Sigmoid colon (tissue), 7 donors: ENCODE data around the gene BTNL8. TPM values are rescaled to one million over a fixed set of nuclear protein-coding genes. Genes with fewer than 3 reads are reported as not detected.

Experiments used
- DNase-seq: peaks from one replicate; pipeline ENCODE4 v3.0.0-alpha.2; 2019
- H3K27ac ChIP-seq, 4 donors: fragments of 200-600 bp; sonication (generic); one replicate each; pipeline ENCODE4 v1.5.1; 2016 to 2019; ENCODE audit warnings: mild to moderate bottlenecking in 1 of 4
- H3K27me3 ChIP-seq, 3 donors: fragments of 200-600 bp; sonication (generic); one replicate each; pipeline ENCODE4 v1.5.1; 2019; ENCODE audit warnings: mild to moderate bottlenecking in 1 of 3
- H3K36me3 ChIP-seq, 4 donors: fragments of 200-600 bp; sonication (generic); one replicate each; pipeline ENCODE4 v1.5.1; 2016 to 2019
- H3K4me1 ChIP-seq, 4 donors: fragments of 200-600 bp; sonication (generic); one replicate each; pipeline ENCODE4 v1.5.1; 2017 to 2019
- H3K4me3 ChIP-seq, 4 donors: fragments of 200-600 bp; sonication (generic); one replicate each; pipeline ENCODE4 v1.5.1; 2017 to 2019; ENCODE audit warnings: mild to moderate bottlenecking in 2 of 4, moderate library complexity in 1 of 4
- H3K9me3 ChIP-seq, 4 donors: fragments of 200-600 bp in 3 of 4; sonication (generic) in 3 of 4; one replicate each; pipeline versions ENCODE4 v1.5.1 to v1.6.1; 2013 to 2019
- CTCF ChIP-seq, 4 experiments: fragments of 450-650 bp in 3 of 4; fragments of 200-600 bp in 1 of 4; IDR thresholded peaks; one replicate each; pipeline ENCODE4 v1.5.1; 2016 to 2019; ENCODE audit warnings: antibody characterized with exemption in 4 of 4, mild to moderate bottlenecking in 3 of 4, moderate library complexity in 2 of 4
- EP300 ChIP-seq, 4 donors: sonication (generic); formaldehyde crosslinking; IDR thresholded peaks; one replicate each; pipeline ENCODE4 v1.6.1; 2017; ENCODE audit warnings: antibody characterized with exemption in 4 of 4
- POLR2A ChIP-seq, 2 donors: fragments of 450-650 bp; IDR thresholded peaks; one replicate each; pipeline ENCODE4 v1.6.1; 2016; ENCODE audit warnings: antibody characterized with exemption in 2 of 2, mild to moderate bottlenecking in 2 of 2, moderate library complexity in 2 of 2
- POLR2AphosphoS5 ChIP-seq, 4 donors: sonication (generic); formaldehyde crosslinking; IDR thresholded peaks; one replicate each; pipeline ENCODE4 v1.6.1; 2017; ENCODE audit warnings: antibody characterized with exemption in 4 of 4
- WGBS, 2 donors: extraction: QIAGEN DNeasy Blood & Tissue Kit; methylation state at CpG; one replicate each; pipeline ENCODE4 v1.1.7; 2013; 5-methylcytosine and 5-hydroxymethylcytosine counted together
- intact Hi-C: fragments of 100-400 bp; cut with DNase I; formaldehyde crosslinking; loops from one replicate; pipeline ENCODE4 v1.15.1; 2023
- polyA plus RNA-seq, 3 donors: library from polyadenylated mRNA; stranded (reverse); fragments of 200-250 nt; gene quantifications; one replicate each; pipeline ENCODE4 v1.2.3, GENCODE V29; 2013
- total RNA-seq, 4 donors: library from RNA; depleted of rRNA; stranded (reverse); fragments of >200 nt; gene quantifications; one replicate each; pipeline ENCODE4 v1.1.0, GENCODE V29; 2016
- donor health status: healthy with polysubstance abuse.
- donor health status: Bipolar disorder and iron deficiency.
- donor health status: healthy.

BTNL8 gene
- total and polyA plus RNA-seq, 7 donors, result 0.27 to 32.2 (median 15.6) TPM; not detected in 2

GRCh38 chr5:180909782-180910181, 10.8 kb downstream of the BTNL8 start:
- 75% methylated on average over 5 of the region's 5 CpGs for WGBS, 2 donors
- Histone ChIP-seq H3K4me1 (no peaks in the 10 kb centered on the region), H3K4me3 (no peak overlapping the region), H3K9me3 (no peaks in the 10 kb centered on the region), H3K27me3 (no peaks in the 10 kb centered on the region), H3K36me3 (no peaks in the 10 kb centered on the region), H3K27ac (no peak overlapping the region)
- DNase-seq, result no peak
- no peak for TF ChIP-seq CTCF (IDR thresholded peaks at IDR 0.05)
- TF ChIP-seq EP300 (IDR thresholded peaks at IDR 0.05), result no peak
- TF ChIP-seq POLR2A (IDR thresholded peaks at IDR 0.05), result no peak
- no peak for TF ChIP-seq POLR2AphosphoS5 (IDR thresholded peaks at IDR 0.05)
- intact Hi-C loops, result no loop called here

- TF ChIP-seq POLR2A (IDR thresholded peaks at IDR 0.05) (no peak), CTCF (IDR thresholded peaks at IDR 0.05) (no peak), POLR2AphosphoS5 (IDR thresholded peaks at IDR 0.05) (no peak), EP300 (IDR thresholded peaks at IDR 0.05) (no peak)
- Histone ChIP-seq H3K36me3 (no peaks in the 10 kb centered on the region), H3K27ac (no peak overlapping the region), H3K4me1 (no peaks in the 10 kb centered on the region), H3K27me3 (no peaks in the 10 kb centered on the region), H3K9me3 (no peaks in the 10 kb centered on the region), H3K4me3 (no peak overlapping the region)
- WGBS, 2 donors, result 54 to 56% methylated on average over 2 of the region's 2 CpGs
- intact Hi-C loops, result no loop called here
- no peak for DNase-seq
Measured at GRCh38 chr5:180910182-180910581, 11.2 kb downstream of the BTNL8 start.

GRCh38 chr5:180910735-180911134, 11.8 kb downstream of the BTNL8 start:
- 89 to 94% methylated on average over 5 of the region's 5 CpGs for WGBS, 2 donors
- no peaks in the 10 kb centered on the region for H3K4me1 ChIP-seq
- no peaks in the 10 kb centered on the region for H3K27me3 ChIP-seq
- no peak overlapping the region for H3K4me3 ChIP-seq
- DNase-seq, result no peak
- intact Hi-C loops, result no loop called here
- no peak overlapping the region for H3K27ac ChIP-seq
- H3K9me3 ChIP-seq, result no peaks in the 10 kb centered on the region
- H3K36me3 ChIP-seq, result no peaks in the 10 kb centered on the region
- TF ChIP-seq POLR2A (IDR thresholded peaks at IDR 0.05) (no peak), EP300 (IDR thresholded peaks at IDR 0.05) (no peak), CTCF (IDR thresholded peaks at IDR 0.05) (no peak), POLR2AphosphoS5 (IDR thresholded peaks at IDR 0.05) (no peak)

GRCh38 chr5:180914646-180915045, 15.7 kb downstream of the BTNL8 start:
- no peaks in the 10 kb centered on the region for H3K9me3 ChIP-seq
- intact Hi-C loops, result no loop called here
- H3K4me1 ChIP-seq, result no peaks in the 10 kb centered on the region
- no peaks in the 10 kb centered on the region for H3K36me3 ChIP-seq
- H3K4me3 ChIP-seq, result no peak overlapping the region
- WGBS, 2 donors, result 93 to 95% methylated on average over 2 of the region's 2 CpGs
- no peak for DNase-seq
- no peak for TF ChIP-seq EP300 (IDR thresholded peaks at IDR 0.05)
- no peak overlapping the region for H3K27ac ChIP-seq
- H3K27me3 ChIP-seq, result no peaks in the 10 kb centered on the region

GRCh38 chr5:180915924-180916323, 17.0 kb downstream of the BTNL8 start:
- H3K27ac ChIP-seq, result no peak overlapping the region
- no peak overlapping the region for H3K4me3 ChIP-seq
- TF ChIP-seq EP300 (IDR thresholded peaks at IDR 0.05) (no peak), POLR2AphosphoS5 (IDR thresholded peaks at IDR 0.05) (no peak), CTCF (IDR thresholded peaks at IDR 0.05) (no peak), POLR2A (IDR thresholded peaks at IDR 0.05) (no peak)
- no peaks in the 10 kb centered on the region for H3K9me3 ChIP-seq
- H3K27me3 ChIP-seq, result no peaks in the 10 kb centered on the region
- intact Hi-C loops, result no loop called here
- WGBS, 2 donors, result 50 to 78% methylated on average over 3 of the region's 3 CpGs
- H3K4me1 ChIP-seq, result no peaks in the 10 kb centered on the region
- no peaks in the 10 kb centered on the region for H3K36me3 ChIP-seq
- DNase-seq, result no peak
